HCT116 (cell line): Measurements from ENCODE around the gene KIF18B. TPM values are rescaled to one million over a fixed set of nuclear protein-coding genes. Genes with fewer than 3 reads are reported as not detected.

Experiments used
- ATAC-seq: fragments of 200-7000 bp; cut with Tn5 transposase; 2 replicates; pipeline ENCODE4 v1.9.1; 2020; ENCODE audit warnings: mild to moderate bottlenecking, moderate library complexity
- BruUV-seq: library from RNA; stranded (reverse); fragments of 400-500 nt; replicated peaks from 2 replicates; lab custom pipeline; 2021; lab: Mats Ljungman, UMichigan
- CTCF ChIA-PET: fragments of 300-600 bp; sonication (Branson Sonifier 250); formaldehyde crosslinking; loops from one replicate; lab custom pipeline; 2021; ENCODE audit warnings: antibody characterized with exemption; lab: Charles Lee
- POLR2A ChIA-PET: fragments of 300-600, 350-600 bp; sonication (Branson Sonifier 250); formaldehyde crosslinking; loops from one replicate; lab custom pipeline; 2021; ENCODE audit warnings: antibody characterized with exemption; lab: Charles Lee
- RAD21 ChIA-PET, 2 experiments: fragments of 300-600 bp; sonication (Branson Sonifier 250); formaldehyde crosslinking; loops; one replicate each; lab custom pipeline; 2023; ENCODE audit warnings: low total read pairs in 2 of 2; ENCODE audit not compliant: uncharacterized antibody in 2 of 2, unreplicated experiment in 2 of 2, low non-redundant PET in 1 of 2; lab: Charles Lee
- DNase-seq: peaks from one replicate; pipeline ENCODE4 v3.0.0-alpha.2; 2010; ENCODE audit warnings: low read depth, low spot score
- H2AFZ ChIP-seq: fragments of 200-600 bp; shearing (Covaris generic), sonication (generic); 2 replicates; pipeline ENCODE4 v1.6.1; 2017; ENCODE audit warnings: low read depth, mixed run types, mixed read lengths, antibody characterized with exemption, low read length; ENCODE audit not compliant: poor library complexity, severe bottlenecking
- H3K27ac ChIP-seq: 2 replicates; pipeline ENCODE4 v1.5.1; 2012; ENCODE audit warnings: low read depth, low read length
- H3K27me3 ChIP-seq: fragments of 200-600 bp; sonication (generic); 2 replicates; pipeline ENCODE4 v1.6.1; 2016; ENCODE audit warnings: mixed run types, low read length, mixed read lengths; ENCODE audit not compliant: insufficient read depth
- H3K36me3 ChIP-seq, 2 experiments: fragments of 200-500 bp in 1 of 2; fragments of 200-600 bp in 1 of 2; sonication (Bioruptor generic) in 1 of 2; sonication (generic) in 1 of 2; 2 replicates each; pipeline versions ENCODE4 v1.5.1 to v1.6.1; 2014 to 2016; ENCODE audit warnings: low read length in 2 of 2, inconsistent platforms in 1 of 2, mixed read lengths in 1 of 2, mixed run types in 1 of 2; ENCODE audit not compliant: insufficient read depth in 2 of 2, control insufficient read depth in 1 of 2
- H3K4me1 ChIP-seq, 2 experiments: fragments of 200-600 bp in 1 of 2; sonication (generic) in 1 of 2; 2 replicates each; pipeline versions ENCODE4 v1.5.1 to v1.6.1; 2012 to 2017; ENCODE audit warnings: low read length in 2 of 2, inconsistent platforms in 1 of 2, mild to moderate bottlenecking in 1 of 2, mixed read lengths in 1 of 2, mixed run types in 1 of 2, moderate library complexity in 1 of 2; ENCODE audit not compliant: insufficient read depth in 2 of 2, control insufficient read depth in 1 of 2
- H3K4me2 ChIP-seq: fragments of 200-600 bp; sonication (generic); 2 replicates; pipeline ENCODE4 v1.6.1; 2017; ENCODE audit warnings: mixed run types, low read length, mixed read lengths
- H3K4me3 ChIP-seq, 2 experiments: fragments of 200-600 bp in 1 of 2; sonication (generic) in 1 of 2; replicated peaks in 1 of 2; 2 replicates each; pipeline ENCODE4 v1.5.1; 2011 to 2016; ENCODE audit warnings: low read length in 2 of 2, control low read depth in 1 of 2, low read depth in 1 of 2, mild to moderate bottlenecking in 1 of 2, mixed read lengths in 1 of 2, mixed run types in 1 of 2
- H3K79me2 ChIP-seq: fragments of 200-600 bp; sonication (generic); 2 replicates; pipeline ENCODE4 v1.6.1; 2017; ENCODE audit warnings: mild to moderate bottlenecking, mixed run types, low read length, moderate library complexity, mixed read lengths; ENCODE audit not compliant: insufficient read depth
- H3K9ac ChIP-seq: fragments of 200-600 bp; sonication (generic); 2 replicates; pipeline ENCODE4 v1.6.1; 2016; ENCODE audit warnings: low read length, mixed read lengths
- H3K9me2 ChIP-seq: fragments of 200-600 bp; sonication (generic), shearing (Covaris generic); 2 replicates; pipeline ENCODE4 v1.6.1; 2017; ENCODE audit warnings: mixed run types, mild to moderate bottlenecking, moderate library complexity; ENCODE audit not compliant: insufficient read depth
- H3K9me3 ChIP-seq, 2 experiments: fragments of 200-500 bp in 1 of 2; fragments of 200-600 bp in 1 of 2; sonication (Bioruptor generic) in 1 of 2; sonication (generic) in 1 of 2; 2 replicates each; pipeline ENCODE4 v1.6.1; 2014 to 2017; ENCODE audit warnings: low read length in 2 of 2, mixed read lengths in 2 of 2, inconsistent platforms in 1 of 2, low read depth in 1 of 2, mild to moderate bottlenecking in 1 of 2, mixed run types in 1 of 2, moderate library complexity in 1 of 2; ENCODE audit not compliant: control insufficient read depth in 1 of 2, insufficient read depth in 1 of 2
- H4K20me1 ChIP-seq: fragments of 200-600 bp; sonication (generic), shearing (Covaris generic); 2 replicates; pipeline ENCODE4 v1.6.1; 2017; ENCODE audit warnings: mixed run types, mild to moderate bottlenecking, moderate library complexity; ENCODE audit not compliant: insufficient read depth
- CBX3 ChIP-seq: IDR thresholded peaks from 2 replicates; pipeline ENCODE4 v1.6.1; 2012; ENCODE audit warnings: low read depth
- CEBPB ChIP-seq: IDR thresholded peaks from 2 replicates; pipeline ENCODE4 v1.6.1; 2012; ENCODE audit warnings: low read depth
- CTCF ChIP-seq, 3 experiments: fragments of 200-600 bp in 1 of 3; sonication (generic) in 1 of 3; IDR thresholded peaks in 2 of 3; conservative IDR thresholded peaks in 1 of 3; 2 replicates each; pipeline ENCODE4 v1.5.1; 2012 to 2017; ENCODE audit warnings: low read depth in 2 of 3, low read length in 2 of 3, antibody characterized with exemption in 1 of 3, borderline replicate concordance in 1 of 3, control low read depth in 1 of 3, mild to moderate bottlenecking in 1 of 3, mixed read lengths in 1 of 3, mixed run types in 1 of 3, moderate library complexity in 1 of 3; ENCODE audit not compliant: insufficient read depth in 1 of 3
- EZH2 ChIP-seq: fragments of 200-600 bp; sonication (generic); IDR thresholded peaks from 2 replicates; pipeline ENCODE4 v1.6.1; 2017; ENCODE audit warnings: antibody characterized with exemption, mixed run types
- EZH2phosphoT487 ChIP-seq: fragments of 200-600 bp; IDR thresholded peaks from 2 replicates; pipeline ENCODE4 v1.6.1; 2018; ENCODE audit warnings: antibody characterized with exemption, borderline replicate concordance
- FOSL1 ChIP-seq: IDR thresholded peaks from 2 replicates; pipeline ENCODE4 v1.6.1; 2012; ENCODE audit warnings: low read depth
- JUND ChIP-seq: IDR thresholded peaks from 2 replicates; pipeline ENCODE4 v1.6.1; 2012
- MAX ChIP-seq: IDR thresholded peaks from 2 replicates; pipeline ENCODE4 v1.6.1; 2012
- POLR2AphosphoS5 ChIP-seq: IDR thresholded peaks from 2 replicates; pipeline ENCODE4 v1.6.1; 2011; ENCODE audit warnings: mild to moderate bottlenecking, low read depth, low read length, moderate library complexity
- RAD21 ChIP-seq: IDR thresholded peaks from 2 replicates; pipeline ENCODE4 v1.6.1; 2012; ENCODE audit warnings: low read depth, mild to moderate bottlenecking
- REST ChIP-seq: IDR thresholded peaks from 2 replicates; pipeline ENCODE4 v1.6.1; 2012; ENCODE audit warnings: low read depth
- SRF ChIP-seq: IDR thresholded peaks from 2 replicates; pipeline ENCODE4 v1.6.1; 2012; ENCODE audit warnings: low read depth
- TCF7L2 ChIP-seq: IDR thresholded peaks from 2 replicates; pipeline ENCODE4 v1.7.0; 2011; ENCODE audit warnings: borderline replicate concordance, inconsistent platforms; ENCODE audit not compliant: insufficient read depth, insufficient read length; ENCODE audit errors: extremely low read depth
- ZFX ChIP-seq: fragments of 450-650 bp; IDR thresholded peaks from 2 replicates; pipeline ENCODE4 v1.6.1; 2017
- ZNF274 ChIP-seq: fragments of 200-500 bp; sonication (Bioruptor generic); IDR thresholded peaks from 2 replicates; pipeline ENCODE4 v1.6.1; 2014; ENCODE audit warnings: mild to moderate bottlenecking, low read depth, low read length, inconsistent platforms
- intact Hi-C: fragments of 100-400 bp; cut with micrococcal nuclease; formaldehyde crosslinking; loops from 2 replicates; pipeline ENCODE4 v1.10.0; 2022
- total RNA-seq: library from RNA; stranded (reverse); gene quantifications from one replicate; pipeline ENCODE4 v1.2.1, GENCODE V29; 2021; ENCODE audit not compliant: unreplicated experiment

KIF18B gene
- total RNA-seq, 1 experiment from 2014 or later: 76.4 TPM

- no peak overlapping the region for H2AFZ ChIP-seq
- H3K36me3 ChIP-seq: peaks cover 39 to 47% of the 10 kb centered on the region in 2 experiments
- ATAC-seq (no peak), DNase-seq (no peak)
- H3K79me2 ChIP-seq: peaks cover 60% of the 10 kb centered on the region
- no peak overlapping the region for H3K27ac ChIP-seq
- no peak overlapping the region for H3K4me3 ChIP-seq
- H3K4me2 ChIP-seq: no peak overlapping the region
- H3K9ac ChIP-seq: no peak overlapping the region
- H4K20me1 ChIP-seq: peaks cover 15% of the 10 kb centered on the region; the same call in 1 of the 2 replicates
- H3K4me1 ChIP-seq: 0 out of 4 replicates have a peak, but pooled peaks cover 0 to 4% of the 10 kb centered on the region in 2 experiments
- POLR2A ChIA-PET: no interaction called here
- TF ChIP-seq ZNF274: no peak
- TF ChIP-seq SRF: no peak
- TF ChIP-seq EZH2phosphoT487: no peak
- TF ChIP-seq TCF7L2: no peak
- no peaks in the 10 kb centered on the region for H3K9me2 ChIP-seq
- CTCF ChIA-PET: no interaction called here
- no peaks in the 10 kb centered on the region for H3K9me3 ChIP-seq
- BruUV-seq: no TSS peak
- no peaks in the 10 kb centered on the region for H3K27me3 ChIP-seq
- RAD21 ChIA-PET: no interaction called here
- intact Hi-C loops: no loop called here
Observed at GRCh38 chr17:44887016-44887415, 60.6 kb downstream of the KIF18B start.

GRCh38 chr17:44884941-44885340, 62.6 kb downstream of the KIF18B start:
- ChIA-PET CTCF (interaction anchor here (1.0 kb wide), 1 partner anchor 251 kb away, joined by 3 read pairs; the partner anchor contains the start of gene ACBD4), POLR2A (interaction anchor here (0.7 kb wide), 1 partner anchor 107 kb away, joined by 3 read pairs; no protein-coding TSS in a partner anchor)
- no peak overlapping the region for H3K27ac ChIP-seq
- no peak for TF ChIP-seq SRF
- TF ChIP-seq POLR2AphosphoS5: no peak
- no peak for TF ChIP-seq JUND
- TF ChIP-seq FOSL1: no peak
- no peak for TF ChIP-seq CEBPB
- TF ChIP-seq MAX: no peak
- TF ChIP-seq CTCF (IDR thresholded peaks at IDR 0.05 in 2 of 3, conservative IDR thresholded peaks at IDR 0.05 in 1 of 3; ENCODE audit: borderline replicate concordance in 1 of 3, insufficient read depth in 1 of 3, low read depth in 2 of 3, low read length in 2 of 3): no peak
- TF ChIP-seq CBX3: no peak
- no peak for TF ChIP-seq EZH2
- no peak for TF ChIP-seq REST
- no peak for TF ChIP-seq ZFX
- no peak for TF ChIP-seq RAD21

More at GRCh38 chr17:44884941-44885340, 62.6 kb downstream of the KIF18B start:
- DNase-seq: no peak
- H3K9me2 ChIP-seq: no peaks in the 10 kb centered on the region
- intact Hi-C loops: no loop called here
- no peak overlapping the region for H3K9ac ChIP-seq
- peaks cover 40% of the 10 kb centered on the region for H3K79me2 ChIP-seq
- no peaks in the 10 kb centered on the region for H3K9me3 ChIP-seq
- H2AFZ ChIP-seq: no peak overlapping the region
- no peaks in the 10 kb centered on the region for H3K27me3 ChIP-seq
- H3K36me3 ChIP-seq: peaks cover 54% of the 10 kb centered on the region in 2 experiments
- RAD21 ChIA-PET: no interaction called here
- no peak overlapping the region for H3K4me3 ChIP-seq
- H3K4me1 ChIP-seq: 0 out of 4 replicates have a peak, but pooled peaks cover 0 to 4% of the 10 kb centered on the region in 2 experiments
- H3K4me2 ChIP-seq: no peak overlapping the region
- peaks cover 15% of the 10 kb centered on the region; the same call in 1 of the 2 replicates for H4K20me1 ChIP-seq
- no peak for ATAC-seq
- BruUV-seq: no TSS peak
